HUES48 (cell line): ENCODE results near the gene DEGS1.

Experiments
- H3K27ac ChIP-seq: one replicate; pipeline ENCODE4 v1.7.0; 2013; ENCODE audit warnings: low read depth, low read length, inconsistent platforms
- H3K27me3 ChIP-seq: 2 replicates; pipeline ENCODE4 v1.6.1; 2013; ENCODE audit warnings: mild to moderate bottlenecking, low read length; ENCODE audit not compliant: control insufficient read depth, insufficient read depth
- H3K36me3 ChIP-seq: 2 replicates; pipeline ENCODE4 v1.6.1; 2013; ENCODE audit warnings: low read length; ENCODE audit not compliant: control insufficient read depth, insufficient read depth
- H3K4me1 ChIP-seq: 2 replicates; pipeline ENCODE4 v1.6.1; 2013; ENCODE audit warnings: mild to moderate bottlenecking, low read length; ENCODE audit not compliant: control insufficient read depth, insufficient read depth
- H3K4me3 ChIP-seq: 2 replicates; pipeline ENCODE4 v1.5.1; 2013; ENCODE audit warnings: mild to moderate bottlenecking, low read depth, low read length
- H3K9ac ChIP-seq: 2 replicates; pipeline ENCODE4 v1.6.1; 2013; ENCODE audit warnings: mild to moderate bottlenecking, low read depth, low read length, moderate library complexity
- H3K9me3 ChIP-seq: 2 replicates; pipeline ENCODE4 v1.6.1; 2013; ENCODE audit warnings: low read length; ENCODE audit not compliant: control insufficient read depth, insufficient read depth

The DEGS1 gene

DNA sequence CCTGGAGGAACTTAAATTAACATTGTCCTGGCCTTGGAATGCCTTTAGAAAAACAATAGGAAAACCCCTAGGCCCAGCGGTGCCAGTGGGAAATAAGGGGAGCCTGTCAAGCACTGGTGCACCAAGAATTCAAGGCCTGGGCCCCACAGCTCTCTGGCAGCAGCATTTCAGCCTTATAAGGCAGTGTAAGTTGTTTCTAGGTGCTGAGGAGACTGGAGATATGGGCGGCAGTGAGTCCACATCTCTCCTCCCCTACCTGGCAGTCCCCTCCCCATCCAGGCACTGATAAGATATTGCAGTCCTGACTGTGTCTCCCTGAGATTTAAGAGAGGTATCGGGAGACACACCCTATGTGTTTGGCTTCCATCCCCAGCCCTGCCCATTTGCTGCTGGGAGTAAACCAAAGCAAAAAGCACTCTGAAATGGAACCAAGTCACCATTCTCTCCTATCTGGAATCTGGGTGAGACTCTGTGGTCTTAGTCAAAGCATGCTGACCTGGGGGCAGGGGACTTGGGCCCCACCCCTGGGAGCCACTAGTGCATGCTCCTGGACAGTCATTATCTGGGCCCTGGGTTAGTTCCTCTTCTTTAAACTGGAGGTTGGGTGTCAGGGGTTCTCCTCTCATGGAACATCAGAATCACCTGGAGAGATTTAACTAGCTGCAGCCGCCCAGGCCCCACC is 30.5 kb downstream of the DEGS1 start:
- H3K4me3 ChIP-seq: no peak overlapping the region
- no peaks in the 10 kb centered on the region for H3K27me3 ChIP-seq
- no peaks in the 10 kb centered on the region for H3K9me3 ChIP-seq
- no peak overlapping the region for H3K9ac ChIP-seq
- peaks cover 16% of the 10 kb centered on the region for H3K4me1 ChIP-seq
- no peaks in the 10 kb centered on the region for H3K36me3 ChIP-seq
- H3K27ac ChIP-seq: peak overlapping the region; percentile 74

DNA sequence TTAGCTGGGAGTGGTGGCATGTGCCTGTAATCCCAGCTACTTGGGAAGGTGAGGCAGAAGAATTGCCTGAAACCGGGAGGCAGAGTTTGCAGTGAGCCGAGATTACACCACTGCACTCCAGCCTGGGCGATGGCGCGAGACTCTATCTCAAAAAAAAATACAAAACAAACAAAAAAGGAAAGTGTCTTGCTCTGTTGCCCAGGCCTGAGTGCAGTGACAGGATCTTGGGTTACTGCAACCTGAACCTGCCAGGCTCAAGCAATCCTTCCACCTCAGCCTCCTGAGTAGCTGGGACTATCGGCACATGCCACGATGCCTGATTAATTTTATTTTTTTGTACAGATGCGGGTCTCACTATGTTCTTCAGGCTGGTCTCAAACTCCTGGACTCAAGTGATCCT is 33.3 kb downstream of the DEGS1 start:
- Histone ChIP-seq H3K9ac (no peak overlapping the region), H3K36me3 (no peaks in the 10 kb centered on the region), H3K4me1 (peaks cover 19% of the 10 kb centered on the region), H3K9me3 (no peaks in the 10 kb centered on the region), H3K4me3 (no peak overlapping the region), H3K27me3 (no peaks in the 10 kb centered on the region), H3K27ac (no peak overlapping the region)

DNA sequence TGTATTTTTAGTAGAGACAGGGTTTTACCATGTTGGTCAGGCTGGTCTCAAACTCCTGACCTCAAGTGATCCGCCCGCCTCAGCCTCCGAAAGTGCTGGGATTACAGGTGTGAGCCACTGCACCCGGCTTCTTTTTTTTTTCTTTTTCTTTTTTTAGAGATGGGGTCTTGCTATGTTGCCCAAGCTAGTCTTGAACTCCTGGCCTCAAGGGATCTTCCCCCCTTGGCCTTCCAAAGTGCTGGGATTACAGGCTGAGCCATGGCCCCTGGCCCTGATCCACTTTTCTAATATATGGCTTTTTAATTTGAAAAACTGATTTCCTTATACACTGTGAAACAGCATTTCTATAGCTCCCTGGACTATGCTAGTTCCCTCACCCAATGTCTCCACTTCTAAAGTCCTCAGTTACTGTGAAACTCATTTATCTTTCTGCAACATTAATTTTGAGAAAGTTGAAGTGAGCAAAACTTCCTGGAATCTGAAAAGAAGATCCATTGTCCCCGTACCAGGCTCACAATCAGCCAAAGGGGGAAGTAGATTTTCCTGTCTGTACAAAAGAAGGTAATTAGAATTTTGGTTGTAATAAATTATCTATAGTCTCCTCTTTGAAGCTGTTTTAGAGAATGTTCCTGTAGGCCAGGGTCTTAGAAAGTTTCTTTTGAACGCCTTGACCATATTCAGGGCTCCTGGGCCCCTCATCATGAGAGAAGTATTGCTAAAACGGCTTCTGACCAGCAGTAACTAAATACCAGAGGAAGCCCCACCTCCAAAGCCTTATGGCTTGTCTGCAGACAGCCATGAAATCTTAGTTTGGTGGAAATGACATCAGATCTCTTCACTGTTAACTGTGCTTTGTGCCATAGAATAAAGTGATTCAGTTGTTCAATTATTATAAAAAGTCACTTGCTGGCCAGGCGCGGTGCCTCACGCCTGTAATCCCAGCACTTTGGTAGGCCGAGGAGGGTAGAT is 34.9 kb downstream of the DEGS1 start:
- Histone ChIP-seq H3K27me3 (no peaks in the 10 kb centered on the region), H3K27ac (peak overlapping the region; percentile 22), H3K4me3 (no peak overlapping the region), H3K9me3 (no peaks in the 10 kb centered on the region), H3K4me1 (peaks cover 14% of the 10 kb centered on the region), H3K36me3 (no peaks in the 10 kb centered on the region), H3K9ac (no peak overlapping the region)

DNA sequence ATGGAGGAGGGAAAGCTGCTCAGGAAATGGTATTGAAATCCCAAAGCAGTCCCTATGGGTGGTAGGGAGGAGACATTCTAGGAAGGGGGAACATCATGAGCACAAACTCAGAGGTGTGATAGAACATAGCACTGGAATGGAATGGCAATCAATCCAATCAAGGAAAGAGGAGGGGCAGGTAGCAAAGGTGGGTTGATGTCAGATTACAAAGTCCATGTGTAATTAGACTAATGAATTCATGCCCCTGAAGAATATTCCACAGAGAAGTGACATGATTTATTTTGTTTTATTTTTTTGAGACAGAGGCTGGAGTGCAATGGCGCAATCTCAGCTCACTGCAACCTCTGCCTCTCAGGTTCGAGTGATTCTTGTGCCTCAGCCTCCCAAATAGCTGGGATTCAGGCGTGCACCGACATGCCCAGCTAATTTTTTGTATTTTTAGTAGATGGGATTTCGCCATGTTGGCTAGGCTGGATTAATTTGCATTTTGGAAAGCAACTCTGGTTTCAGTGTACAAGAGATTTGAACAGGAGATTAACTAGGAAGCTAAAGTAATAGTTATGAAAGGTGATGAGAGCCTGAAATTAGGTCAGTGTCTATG is 36.1 kb downstream of the DEGS1 start:
- Histone ChIP-seq H3K4me1 (peaks cover 14% of the 10 kb centered on the region), H3K36me3 (no peaks in the 10 kb centered on the region), H3K27ac (no peak overlapping the region), H3K9ac (no peak overlapping the region), H3K9me3 (no peaks in the 10 kb centered on the region), H3K27me3 (no peaks in the 10 kb centered on the region), H3K4me3 (no peak overlapping the region)

DNA sequence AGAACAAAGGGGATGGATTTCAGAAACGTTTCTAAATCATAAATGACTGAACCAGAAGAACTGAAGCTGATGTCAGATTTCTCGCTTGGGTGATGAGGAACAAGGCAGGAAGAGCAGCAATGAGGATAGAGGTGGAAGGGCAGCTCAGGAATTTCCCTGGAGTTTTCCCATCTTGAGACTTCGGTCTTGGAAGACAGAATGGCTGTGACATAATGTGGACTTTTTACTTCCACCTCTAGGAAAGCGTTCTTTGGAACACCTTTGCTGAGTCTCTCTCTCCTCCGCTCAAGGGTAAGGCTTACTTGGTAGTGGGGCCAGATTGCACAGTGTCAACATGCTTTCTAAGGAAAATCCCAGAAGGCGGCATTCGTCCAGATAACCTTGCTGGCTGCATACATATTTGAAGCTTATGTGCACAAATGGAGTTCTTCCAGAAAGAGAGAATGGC is 36.6 kb downstream of the DEGS1 start:
- Histone ChIP-seq H3K4me1 (peaks cover 17% of the 10 kb centered on the region), H3K9ac (no peak overlapping the region), H3K36me3 (no peaks in the 10 kb centered on the region), H3K27me3 (no peaks in the 10 kb centered on the region), H3K4me3 (no peak overlapping the region), H3K9me3 (no peaks in the 10 kb centered on the region), H3K27ac (no peak overlapping the region)

DNA sequence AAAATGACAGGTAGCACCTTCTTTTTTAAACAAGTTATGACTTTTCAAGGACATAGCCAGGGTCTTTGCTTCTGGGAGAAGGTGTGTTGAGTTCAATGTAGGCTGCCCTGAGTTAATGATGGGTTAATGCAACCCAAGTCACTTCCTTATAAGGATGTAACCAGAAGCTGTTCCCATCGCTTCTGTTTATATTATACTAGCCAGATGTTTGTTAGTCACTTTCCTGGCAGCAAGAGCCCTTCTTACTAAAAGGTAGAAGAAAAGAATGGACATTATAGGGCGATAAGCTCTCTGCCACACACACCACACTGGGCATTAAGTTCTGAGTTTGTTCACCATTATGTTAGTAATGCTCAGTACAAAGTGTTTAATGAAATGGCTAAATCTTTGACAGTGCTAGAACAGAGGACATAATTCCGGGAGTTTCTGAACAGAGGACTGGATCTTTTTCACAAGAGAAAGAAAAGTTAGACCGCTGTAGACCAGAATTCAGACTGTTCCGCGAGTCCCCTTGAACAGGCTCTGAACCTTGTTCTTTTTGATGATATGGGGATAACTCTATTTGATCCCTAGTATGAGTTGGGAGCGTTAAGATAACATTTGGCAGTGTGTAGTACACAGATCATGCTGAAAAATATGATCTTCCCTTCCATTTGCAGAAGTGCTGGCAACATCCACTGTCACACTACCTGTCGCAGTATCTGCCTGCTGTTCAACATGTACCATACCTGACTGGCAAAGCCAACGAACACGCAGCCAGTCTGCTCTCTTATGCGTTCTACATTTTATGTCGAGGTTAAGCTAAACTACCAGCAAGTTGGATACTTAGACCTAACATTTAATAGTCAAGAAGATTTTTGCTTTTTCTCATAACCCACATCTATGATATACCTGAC is 41.0 kb downstream of the DEGS1 start:
- no peaks in the 10 kb centered on the region for H3K9me3 ChIP-seq
- peaks cover 25% of the 10 kb centered on the region for H3K36me3 ChIP-seq
- H3K27ac ChIP-seq: peak overlapping the region; percentile 49
- no peak overlapping the region for H3K9ac ChIP-seq
- H3K4me1 ChIP-seq: peaks cover 13% of the 10 kb centered on the region
- H3K27me3 ChIP-seq: no peaks in the 10 kb centered on the region
- H3K4me3 ChIP-seq: no peak overlapping the region

DNA sequence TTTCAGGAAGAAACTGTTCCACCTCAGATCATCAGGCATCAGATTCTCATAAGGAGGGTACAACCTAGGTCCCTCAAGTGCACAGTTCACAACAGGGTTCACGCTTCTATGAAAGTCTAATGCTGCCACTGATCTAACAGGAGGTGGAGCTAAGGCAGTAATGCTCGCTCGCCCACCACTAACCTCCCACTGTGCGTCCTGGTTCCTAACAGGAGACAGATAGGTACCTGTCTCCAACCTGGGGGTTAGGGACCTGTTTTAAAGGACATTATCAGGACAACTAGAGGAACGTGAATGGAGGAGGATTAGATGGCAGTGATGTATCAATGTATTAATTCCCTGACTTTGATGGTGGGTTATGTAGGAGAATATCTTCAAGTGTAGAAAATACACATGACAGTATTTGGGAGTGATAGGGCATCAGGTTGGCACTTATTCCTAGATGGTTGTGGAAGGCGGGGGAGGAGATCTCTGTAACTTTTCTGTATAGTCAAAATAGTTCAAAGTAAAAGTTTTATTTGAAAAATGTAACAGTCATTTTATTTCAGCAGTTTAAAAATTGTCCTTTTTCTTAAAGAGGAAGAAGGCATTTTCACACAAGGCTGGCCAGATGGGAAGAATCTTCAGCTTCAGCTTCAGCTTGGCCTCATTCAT is 43.9 kb downstream of the DEGS1 start:
- Histone ChIP-seq H3K36me3 (peaks cover 42% of the 10 kb centered on the region), H3K9me3 (no peaks in the 10 kb centered on the region), H3K4me3 (no peak overlapping the region), H3K27ac (no peak overlapping the region), H3K9ac (no peak overlapping the region), H3K27me3 (no peaks in the 10 kb centered on the region), H3K4me1 (peaks cover 13% of the 10 kb centered on the region)

DNA sequence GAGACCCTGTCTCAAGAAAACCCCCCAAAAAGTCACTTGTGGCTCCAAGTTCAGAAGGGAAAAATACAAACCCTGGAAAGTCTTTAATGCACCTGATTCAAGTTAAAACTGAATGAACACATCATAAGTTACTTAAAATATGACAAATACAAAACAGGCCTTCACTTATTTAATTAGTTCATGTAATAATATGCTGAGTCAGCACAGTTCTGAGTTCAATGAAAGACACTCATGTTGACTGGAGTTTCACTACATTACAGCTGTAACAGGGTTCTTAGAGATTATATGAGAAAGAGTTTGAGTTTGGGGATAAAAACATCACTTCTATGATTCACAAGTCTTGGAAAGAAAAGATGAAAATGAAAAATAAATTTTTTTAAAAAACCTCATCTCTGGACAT is 51.0 kb downstream of the DEGS1 start:
- Histone ChIP-seq H3K27ac (no peak overlapping the region), H3K9ac (no peak overlapping the region), H3K36me3 (peaks cover 35% of the 10 kb centered on the region), H3K27me3 (no peaks in the 10 kb centered on the region), H3K4me1 (peaks cover 38% of the 10 kb centered on the region), H3K4me3 (no peak overlapping the region), H3K9me3 (no peaks in the 10 kb centered on the region)

DNA sequence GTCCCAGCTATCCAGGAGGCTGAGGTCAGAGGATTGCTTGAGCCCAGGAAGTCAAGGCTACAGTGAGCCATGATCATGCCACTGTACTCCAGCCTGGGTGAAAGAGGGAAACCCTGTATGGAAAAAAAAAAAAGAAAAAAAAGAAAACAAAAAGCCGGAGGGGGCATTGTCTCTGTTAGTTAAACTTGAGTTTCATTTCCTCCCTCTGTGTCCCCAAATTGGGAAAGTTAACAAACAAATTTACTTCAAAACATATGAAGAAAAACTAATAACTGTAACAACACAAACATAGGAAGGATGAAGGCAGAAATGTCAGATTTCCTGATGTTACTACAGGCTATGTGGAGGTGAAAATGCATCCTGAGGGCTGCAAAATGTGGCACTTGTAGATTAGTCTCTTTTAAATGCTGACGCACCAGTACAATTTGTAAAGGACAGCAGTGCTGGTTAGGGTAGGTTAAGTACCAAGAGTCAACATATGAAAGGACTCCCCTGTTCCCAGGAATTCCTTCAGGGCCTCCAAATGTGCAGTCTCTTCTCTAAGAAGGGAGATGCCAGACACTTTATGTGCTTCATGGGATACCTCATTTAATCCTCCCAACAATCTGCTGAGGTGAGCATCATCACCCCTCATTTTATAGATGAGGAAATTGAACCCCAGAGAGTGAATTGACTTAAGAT is 52.9 kb downstream of the DEGS1 start:
- peaks cover 25% of the 10 kb centered on the region for H3K36me3 ChIP-seq
- no peaks in the 10 kb centered on the region for H3K27me3 ChIP-seq
- peaks cover 48% of the 10 kb centered on the region for H3K4me1 ChIP-seq
- peak overlapping the region; percentile 93 for H3K27ac ChIP-seq
- no peaks in the 10 kb centered on the region for H3K9me3 ChIP-seq
- peak overlapping the region; percentile 15; the same call in 1 of the 2 replicates for H3K4me3 ChIP-seq
- no peak overlapping the region for H3K9ac ChIP-seq
